Cardiac muscle cell (in vitro differentiated cells and primary cell): ENCODE results near the gene MRPL20. TPM values are rescaled to one million over a fixed set of nuclear protein-coding genes. Genes with fewer than 3 reads are reported as not detected.

Source experiments
- DNase-seq, 2 donors: peaks; one replicate each; pipeline versions ENCODE4 v3.0.0 to v3.0.0-alpha.2; 2010 to 2017; ENCODE audit warnings: low read depth in 1 of 2, low spot score in 1 of 2
- H3K27ac ChIP-seq: fragments of 200-600 bp; sonication (generic); 2 replicates; pipeline ENCODE4 v1.5.1; 2016
- H3K27me3 ChIP-seq: fragments of 200-600 bp; sonication (generic); 2 replicates; pipeline ENCODE4 v1.6.0; 2016; ENCODE audit warnings: control low read depth
- H3K36me3 ChIP-seq: fragments of 200-600 bp; sonication (generic); 2 replicates; pipeline ENCODE4 v1.5.1; 2016; ENCODE audit warnings: control low read depth
- H3K4me1 ChIP-seq: fragments of 200-600 bp; sonication (generic); 2 replicates; pipeline ENCODE4 v1.8.1; 2017; ENCODE audit warnings: low read depth, mild to moderate bottlenecking, mixed run types
- H3K4me3 ChIP-seq: fragments of 200-600 bp; sonication (generic); 2 replicates; pipeline ENCODE4 v1.5.1; 2016; ENCODE audit warnings: mild to moderate bottlenecking
- H3K9me3 ChIP-seq: fragments of 200-600 bp; sonication (generic); 2 replicates; pipeline ENCODE4 v1.5.1; 2017; ENCODE audit warnings: low read depth, mild to moderate bottlenecking, control low read depth
- polyA plus RNA-seq: library from polyadenylated mRNA; unstranded; fragments of >200 nt; fragmentation: Nextera tagmentation; extraction: Ambion mirVana; gene quantifications from 2 replicates; pipeline ENCODE4 v1.2.1, GENCODE V29; 2016
- total RNA-seq: library from RNA; depleted of rRNA; stranded (reverse); fragments of >200 nt; gene quantifications from 2 replicates; pipeline ENCODE4 v1.2.3, GENCODE V29; 2016
- TF ChIP-seq, protein P1 (sequence below): IDR thresholded peaks from 2 replicates; pipeline ENCODE4 v1.5.1; 2012; ENCODE audit warnings: low read depth, mild to moderate bottlenecking, low read length

The MRPL20 gene
- total and polyA plus RNA-seq, 2 experiments from 2014 or later: 97.6 to 255 TPM

DNA sequence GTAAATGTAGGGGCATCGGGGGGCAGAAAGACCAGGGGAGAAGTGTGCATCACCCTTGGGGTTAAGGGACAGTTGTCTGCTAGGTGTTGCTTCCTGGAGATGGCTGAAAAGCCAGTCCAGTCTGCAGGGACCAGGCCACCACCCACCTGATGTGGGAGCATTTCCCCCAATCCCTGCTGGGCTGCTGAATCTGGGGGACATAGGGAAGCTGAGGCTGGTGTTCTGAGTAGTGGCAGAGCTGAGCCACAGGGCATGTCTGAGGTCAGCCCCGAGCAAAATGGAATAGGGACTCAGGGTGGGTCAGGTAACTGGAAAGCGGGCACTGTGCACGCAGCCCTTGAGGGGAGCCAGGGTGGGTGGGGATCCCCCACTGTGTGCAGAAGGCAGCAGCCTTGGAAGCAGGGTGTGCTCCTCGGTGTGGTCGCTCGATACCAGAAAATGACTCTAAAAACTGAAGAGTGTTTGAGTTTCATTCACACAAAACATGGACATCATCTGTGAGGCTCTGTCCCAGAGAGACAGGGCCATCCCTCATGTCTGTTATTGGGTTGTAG lies 5.6 kb downstream of the MRPL20 start:
- peaks cover 39% of the 10 kb centered on the region for H3K36me3 ChIP-seq

DNA sequence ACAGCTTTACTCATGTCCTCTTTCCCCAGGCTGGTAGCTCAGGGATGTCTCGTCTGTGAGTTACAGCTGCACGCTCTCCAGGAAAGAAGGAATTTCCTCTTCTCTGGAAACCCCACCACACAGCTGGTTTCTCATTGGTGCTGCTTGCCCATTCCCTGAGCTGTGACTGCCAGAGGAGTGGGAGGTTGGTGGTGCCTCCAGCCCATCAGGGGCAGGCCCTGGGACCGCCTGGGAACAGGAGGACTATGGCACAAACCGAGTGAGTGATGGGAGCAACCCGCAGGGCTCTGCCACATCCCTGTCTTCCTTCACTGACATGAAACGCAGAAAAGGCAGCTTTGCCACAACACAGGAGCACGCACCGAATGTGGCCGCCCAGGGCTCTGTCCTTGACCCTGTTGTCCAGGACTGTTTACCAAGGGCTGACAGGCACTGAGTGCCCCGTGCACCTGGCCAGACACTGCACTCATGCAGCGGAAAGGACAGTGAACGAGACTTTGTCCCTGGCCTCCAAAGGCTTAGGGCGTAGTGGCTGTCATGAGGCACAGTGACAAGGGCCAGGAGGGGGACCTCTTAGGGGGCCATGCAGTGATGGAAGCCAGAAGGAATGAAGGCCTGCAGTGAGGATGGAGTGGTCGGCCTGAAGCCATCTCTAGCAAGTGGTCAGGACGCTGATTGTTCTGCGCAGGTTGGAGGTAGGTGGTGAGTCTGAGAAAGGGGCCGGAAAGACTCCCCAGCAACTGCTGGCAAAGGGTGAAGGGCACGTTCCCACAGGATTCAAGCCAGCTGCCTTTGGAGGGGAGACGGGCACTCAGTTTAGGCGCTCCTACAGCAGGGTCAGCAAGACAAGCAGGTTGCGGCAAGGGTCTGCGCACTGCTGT lies 6.3 kb downstream of the MRPL20 start:
- TF ChIP-seq, protein P1, sequence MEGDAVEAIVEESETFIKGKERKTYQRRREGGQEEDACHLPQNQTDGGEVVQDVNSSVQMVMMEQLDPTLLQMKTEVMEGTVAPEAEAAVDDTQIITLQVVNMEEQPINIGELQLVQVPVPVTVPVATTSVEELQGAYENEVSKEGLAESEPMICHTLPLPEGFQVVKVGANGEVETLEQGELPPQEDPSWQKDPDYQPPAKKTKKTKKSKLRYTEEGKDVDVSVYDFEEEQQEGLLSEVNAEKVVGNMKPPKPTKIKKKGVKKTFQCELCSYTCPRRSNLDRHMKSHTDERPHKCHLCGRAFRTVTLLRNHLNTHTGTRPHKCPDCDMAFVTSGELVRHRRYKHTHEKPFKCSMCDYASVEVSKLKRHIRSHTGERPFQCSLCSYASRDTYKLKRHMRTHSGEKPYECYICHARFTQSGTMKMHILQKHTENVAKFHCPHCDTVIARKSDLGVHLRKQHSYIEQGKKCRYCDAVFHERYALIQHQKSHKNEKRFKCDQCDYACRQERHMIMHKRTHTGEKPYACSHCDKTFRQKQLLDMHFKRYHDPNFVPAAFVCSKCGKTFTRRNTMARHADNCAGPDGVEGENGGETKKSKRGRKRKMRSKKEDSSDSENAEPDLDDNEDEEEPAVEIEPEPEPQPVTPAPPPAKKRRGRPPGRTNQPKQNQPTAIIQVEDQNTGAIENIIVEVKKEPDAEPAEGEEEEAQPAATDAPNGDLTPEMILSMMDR: no peak

More for the DNA sequence above, 5.6 kb downstream of the MRPL20 start:
- Histone ChIP-seq H3K27me3 (no peaks in the 10 kb centered on the region), H3K4me3 (no peak overlapping the region), H3K27ac (peak overlapping the region; percentile 35), H3K9me3 (no peaks in the 10 kb centered on the region), H3K4me1 (peaks cover 11% of the 10 kb centered on the region)
- TF ChIP-seq, protein P1: no peak
- no peak for DNase-seq

DNA sequence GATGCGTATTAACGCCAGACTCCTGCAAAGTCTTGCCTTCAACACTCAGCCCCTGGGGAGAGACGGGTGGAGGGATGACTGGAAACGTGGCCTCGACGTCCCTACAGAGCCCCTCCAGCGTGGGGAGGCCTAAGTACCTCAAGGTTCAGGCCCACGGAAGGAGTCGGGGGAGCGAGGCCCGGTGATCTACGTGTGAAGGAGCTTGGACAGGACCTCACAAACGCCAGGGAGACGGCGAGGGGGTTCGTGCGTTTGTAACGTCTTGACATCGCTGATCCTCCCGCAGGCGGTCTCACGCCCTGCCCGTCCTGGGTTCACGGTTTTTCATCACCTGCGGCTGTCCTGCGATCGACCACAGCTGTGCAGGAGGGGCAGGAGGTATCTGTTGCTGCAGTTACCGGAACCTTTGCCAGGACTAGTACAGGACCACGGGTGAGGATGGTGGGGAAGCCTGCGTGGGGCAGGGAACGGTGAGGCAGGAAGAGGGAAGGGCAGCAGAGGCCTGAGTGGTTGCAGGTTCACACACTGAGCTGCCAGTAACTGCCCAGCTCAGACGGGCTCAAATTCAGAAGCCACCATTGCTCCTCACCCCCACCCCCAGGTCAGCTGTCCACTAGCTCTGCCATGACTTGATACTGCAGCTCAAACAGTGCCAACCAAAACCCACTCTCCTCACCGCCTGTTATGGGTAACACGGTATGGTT lies 7.1 kb downstream of the MRPL20 start:
- Histone ChIP-seq H3K4me3 (peak overlapping the region; percentile 91), H3K36me3 (peaks cover 41% of the 10 kb centered on the region), H3K4me1 (peaks cover 7% of the 10 kb centered on the region), H3K9me3 (no peaks in the 10 kb centered on the region), H3K27ac (peak overlapping the region; percentile 66), H3K27me3 (no peaks in the 10 kb centered on the region)
- peak in 1 of 2 donors; percentile 46 for DNase-seq
- TF ChIP-seq, protein P1: no peak

More for the DNA sequence above, 6.3 kb downstream of the MRPL20 start:
- H3K4me3 ChIP-seq: peak overlapping the region; percentile 91
- peak overlapping the region; percentile 66 for H3K27ac ChIP-seq
- H3K9me3 ChIP-seq: no peaks in the 10 kb centered on the region
- DNase-seq: no peak
- peaks cover 40% of the 10 kb centered on the region for H3K36me3 ChIP-seq
- no peaks in the 10 kb centered on the region for H3K27me3 ChIP-seq
- peaks cover 7% of the 10 kb centered on the region for H3K4me1 ChIP-seq

DNA sequence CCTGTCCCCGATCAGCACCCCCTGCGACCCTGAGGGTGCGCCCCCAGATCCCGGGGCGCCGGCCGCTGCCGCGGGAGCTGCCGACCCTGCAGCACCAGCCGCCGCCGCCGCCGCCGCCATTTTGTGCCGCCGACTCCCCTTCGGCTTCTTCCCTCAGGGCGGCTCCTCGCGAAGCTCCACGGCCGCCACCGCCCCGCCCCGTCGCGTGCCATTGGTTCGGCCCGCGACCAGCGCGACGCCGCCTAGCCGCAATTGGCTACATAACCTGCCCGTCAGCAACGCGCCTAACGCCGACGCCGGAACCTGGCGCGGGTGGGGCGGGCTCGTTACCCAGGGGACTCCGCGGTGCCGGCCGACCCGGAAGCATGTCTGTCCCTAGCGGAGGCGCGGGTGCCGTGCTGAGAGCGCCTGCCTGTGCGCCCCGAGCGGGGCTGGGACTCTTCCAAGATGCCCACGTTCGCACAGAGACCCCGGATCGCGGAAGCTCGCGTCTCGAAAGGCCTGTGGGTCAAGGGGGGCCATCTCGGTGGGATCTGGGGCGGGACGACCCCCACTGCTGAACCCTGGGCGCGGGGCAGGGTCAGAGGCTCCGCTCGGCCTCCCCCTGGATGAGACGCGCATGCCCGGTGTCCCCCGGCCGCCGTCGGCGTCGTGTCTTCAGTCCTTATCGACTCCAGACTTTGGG lies 7.8 kb downstream of the MRPL20 start, which contains the start of gene CCNL2:
Gene CCNL2, minus strand, starts transcription at position 149 of the 685 bp plus-strand sequence. Its CDS starts 29 bp downstream, at position 120.
- Histone ChIP-seq H3K4me3 (peak within 1 kb of the TSS; percentile 91), H3K9me3 (no peaks in the 10 kb centered on the region), H3K27ac (peak within 1 kb of the TSS; percentile 87), H3K36me3 (peaks cover 38% of the 10 kb centered on the region), H3K4me1 (peaks cover 7% of the 10 kb centered on the region), H3K27me3 (no peaks in the 10 kb centered on the region)
- TF ChIP-seq, protein P1: peak; percentile 47
- DNase-seq: peak; percentile 99

DNA sequence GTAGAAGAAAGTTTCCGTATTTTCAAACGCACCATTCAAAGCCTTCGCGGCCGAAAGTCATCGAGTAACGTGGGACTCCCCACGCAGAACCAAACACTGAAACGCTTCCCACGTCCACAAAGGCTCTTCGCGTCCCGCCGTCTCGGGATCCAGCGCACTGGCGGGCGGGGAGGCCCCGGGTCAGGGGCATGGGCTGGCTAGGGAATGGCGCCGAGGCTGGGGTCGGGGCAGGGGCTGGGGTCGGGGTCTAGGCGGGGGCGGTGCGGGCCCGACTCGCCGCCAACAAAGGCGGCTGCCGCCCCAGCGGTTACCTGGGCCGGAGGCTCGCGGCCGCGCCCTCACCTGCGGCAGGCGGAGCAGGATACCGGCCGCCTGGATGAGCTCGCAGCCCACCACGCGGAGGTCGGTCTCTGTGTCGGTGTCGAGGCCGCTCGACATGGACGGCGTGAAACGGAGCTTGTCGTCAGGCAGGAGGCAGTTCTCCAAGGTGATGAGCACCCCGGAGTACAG lies 8.4 kb downstream of the MRPL20 start:
- H3K4me3 ChIP-seq: peak overlapping the region; percentile 91
- no peak for DNase-seq
- TF ChIP-seq, protein P1: no peak
- peaks cover 7% of the 10 kb centered on the region for H3K4me1 ChIP-seq
- H3K27me3 ChIP-seq: no peaks in the 10 kb centered on the region
- H3K9me3 ChIP-seq: no peaks in the 10 kb centered on the region
- H3K27ac ChIP-seq: peak overlapping the region; percentile 87
- H3K36me3 ChIP-seq: peaks cover 43% of the 10 kb centered on the region
